A549 (cell line): ENCODE data around the gene ZBTB8B.

Experiments used
- HOXA7 ChIP-seq: fragments of 250-450 bp; sonication (Bioruptor Pico); IDR thresholded peaks from 2 replicates; pipeline ENCODE4 v1.5.0; 2020; ENCODE audit warnings: mild to moderate bottlenecking, moderate library complexity
- HOXB5 ChIP-seq: fragments of 250-450 bp; sonication (Bioruptor Pico); IDR thresholded peaks from 2 replicates; pipeline ENCODE4 v1.5.0; 2020; ENCODE audit warnings: mild to moderate bottlenecking, moderate library complexity
- PHF8 ChIP-seq: fragments of 200-600 bp; sonication (generic); IDR thresholded peaks from 2 replicates; pipeline ENCODE4 v1.6.1; 2016; ENCODE audit warnings: low read depth, mild to moderate bottlenecking, antibody characterized with exemption, moderate library complexity, borderline replicate concordance
- POLR2A ChIP-seq: IDR thresholded peaks from 2 replicates; pipeline ENCODE4 v1.6.1; 2012; ENCODE audit warnings: mild to moderate bottlenecking, low read length
- RAD21 ChIP-seq, 2 experiments: fragments of >200 bp in 1 of 2; sonication (Bioruptor Twin) in 1 of 2; formaldehyde crosslinking in 1 of 2; IDR thresholded peaks in 1 of 2; conservative IDR thresholded peaks in 1 of 2; 2 replicates in 1 of 2; 3 replicates in 1 of 2; pipeline ENCODE4 v1.6.1; 2012 to 2018; ENCODE audit warnings: inconsistent platforms in 1 of 2
- ZFP36 ChIP-seq: fragments of 450-650 bp; IDR thresholded peaks from 2 replicates; pipeline ENCODE4 v1.6.1; 2014; ENCODE audit warnings: borderline replicate concordance; ENCODE audit not compliant: partially characterized antibody
- TF ChIP-seq, protein P1 (sequence below): fragments of >200 bp; sonication (Bioruptor Twin); formaldehyde crosslinking; IDR thresholded peaks from 3 replicates; pipeline ENCODE4 v1.5.1; 2016

DNA sequence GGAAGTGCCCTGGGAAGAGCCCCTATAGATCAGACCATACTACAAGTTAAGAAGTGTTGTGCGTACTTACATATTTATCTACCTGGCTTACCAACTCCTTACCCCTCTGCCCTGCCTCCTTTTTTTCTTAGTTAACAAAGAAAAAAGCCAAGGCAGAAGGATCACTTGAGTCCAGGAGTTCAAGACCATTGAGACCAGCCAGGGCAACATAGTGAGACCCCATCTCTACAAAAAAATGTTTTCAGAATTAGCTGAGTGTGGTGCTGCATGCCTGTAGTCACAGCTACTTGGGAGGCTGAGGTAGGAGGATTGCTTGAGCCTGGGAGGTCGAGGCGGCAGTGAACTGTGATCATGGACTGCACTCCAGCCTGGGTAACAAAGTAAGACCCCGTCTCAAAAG, 1.9 kb downstream of the ZBTB8B start:
- no peak for TF ChIP-seq ZFP36
- TF ChIP-seq HOXA7 (CRISPR knock-in tag), result no peak
- TF ChIP-seq, protein P1, sequence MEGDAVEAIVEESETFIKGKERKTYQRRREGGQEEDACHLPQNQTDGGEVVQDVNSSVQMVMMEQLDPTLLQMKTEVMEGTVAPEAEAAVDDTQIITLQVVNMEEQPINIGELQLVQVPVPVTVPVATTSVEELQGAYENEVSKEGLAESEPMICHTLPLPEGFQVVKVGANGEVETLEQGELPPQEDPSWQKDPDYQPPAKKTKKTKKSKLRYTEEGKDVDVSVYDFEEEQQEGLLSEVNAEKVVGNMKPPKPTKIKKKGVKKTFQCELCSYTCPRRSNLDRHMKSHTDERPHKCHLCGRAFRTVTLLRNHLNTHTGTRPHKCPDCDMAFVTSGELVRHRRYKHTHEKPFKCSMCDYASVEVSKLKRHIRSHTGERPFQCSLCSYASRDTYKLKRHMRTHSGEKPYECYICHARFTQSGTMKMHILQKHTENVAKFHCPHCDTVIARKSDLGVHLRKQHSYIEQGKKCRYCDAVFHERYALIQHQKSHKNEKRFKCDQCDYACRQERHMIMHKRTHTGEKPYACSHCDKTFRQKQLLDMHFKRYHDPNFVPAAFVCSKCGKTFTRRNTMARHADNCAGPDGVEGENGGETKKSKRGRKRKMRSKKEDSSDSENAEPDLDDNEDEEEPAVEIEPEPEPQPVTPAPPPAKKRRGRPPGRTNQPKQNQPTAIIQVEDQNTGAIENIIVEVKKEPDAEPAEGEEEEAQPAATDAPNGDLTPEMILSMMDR, result no peak
- no peak for TF ChIP-seq HOXB5 (CRISPR knock-in tag)
- TF ChIP-seq RAD21 (conservative IDR thresholded peaks at IDR 0.05 in 1 of 2, IDR thresholded peaks at IDR 0.05 in 1 of 2), result no peak
- no peak for TF ChIP-seq PHF8
- TF ChIP-seq POLR2A, result no peak
